NCI-H1694 treated with DMSO at 0.1 percent for 48 hours (cell line): ENCODE results near the gene TMEM132E.

Experiments
- DNase-seq: peaks from one replicate; lab custom pipeline; 2025; lab: John Stamatoyannopoulos, UW

TMEM132E gene

GRCh38 chr17:34634551-34635160 is 55.3 kb downstream of the TMEM132E start:
- no peak for DNase-seq

- no peak for DNase-seq
Observed at GRCh38 chr17:34635876-34636275, 56.5 kb downstream of the TMEM132E start.

- no peak for DNase-seq
Observed at GRCh38 chr17:34637041-34637547, 57.7 kb downstream of the TMEM132E start.

- DNase-seq, result peak; percentile 78
Observed at GRCh38 chr17:34637548-34638525, 58.5 kb downstream of the TMEM132E start.

GRCh38 chr17:34638526-34639260 is 59.3 kb downstream of the TMEM132E start:
- no peak for DNase-seq

- DNase-seq, result peak; percentile 94
Observed at GRCh38 chr17:34639706-34640425, 60.5 kb downstream of the TMEM132E start.

GRCh38 chr17:34641368-34641767 is 62.0 kb downstream of the TMEM132E start:
- DNase-seq, result no peak

- no peak for DNase-seq
Observed at GRCh38 chr17:34644941-34645550, 65.7 kb downstream of the TMEM132E start.

GRCh38 chr17:34645594-34645993 is 66.2 kb downstream of the TMEM132E start:
- DNase-seq, result peak; percentile 55

GRCh38 chr17:34647511-34647910 is 68.1 kb downstream of the TMEM132E start:
- DNase-seq, result no peak

- DNase-seq, result no peak
Observed at GRCh38 chr17:34650051-34650750, 70.8 kb downstream of the TMEM132E start.

GRCh38 chr17:34651402-34651811 is 72.0 kb downstream of the TMEM132E start:
- peak; percentile 46 for DNase-seq

GRCh38 chr17:34652021-34652555 is 72.7 kb downstream of the TMEM132E start:
- no peak for DNase-seq

- no peak for DNase-seq
Observed at GRCh38 chr17:34653511-34653910, 74.1 kb downstream of the TMEM132E start.

- no peak for DNase-seq
Observed at GRCh38 chr17:34654276-34654880, 75.0 kb downstream of the TMEM132E start.

- no peak for DNase-seq
Observed at GRCh38 chr17:34654881-34655276, 75.5 kb downstream of the TMEM132E start.

GRCh38 chr17:34656801-34657200 is 77.4 kb downstream of the TMEM132E start:
- DNase-seq, result no peak

- no peak for DNase-seq
Observed at GRCh38 chr17:34658811-34659560, 79.6 kb downstream of the TMEM132E start.

- no peak for DNase-seq
Observed at GRCh38 chr17:34663714-34664113, 84.3 kb downstream of the TMEM132E start.
